OCI-M2 (cell line): ENCODE results near the gene FAM222A.

Experiments used
- DNase-seq: peaks from one replicate; lab custom pipeline; 2025; ENCODE audit not compliant: unreplicated experiment; lab: John Stamatoyannopoulos, UW

Gene FAM222A

GRCh38 chr12:109737126-109737525 is 23.5 kb downstream of the FAM222A start:
- no peak for DNase-seq

- DNase-seq = no peak
Observed at GRCh38 chr12:109737631-109738030, 24.0 kb downstream of the FAM222A start.

GRCh38 chr12:109738209-109738608 is 24.6 kb downstream of the FAM222A start:
- no peak for DNase-seq

GRCh38 chr12:109738878-109739665 is 25.4 kb downstream of the FAM222A start:
- no peak for DNase-seq

GRCh38 chr12:109739747-109740693 is 26.4 kb downstream of the FAM222A start:
- DNase-seq = no peak

GRCh38 chr12:109740694-109741245 is 27.1 kb downstream of the FAM222A start:
- DNase-seq = no peak

GRCh38 chr12:109741286-109741969 is 27.8 kb downstream of the FAM222A start:
- DNase-seq = no peak

- DNase-seq = no peak
Observed at GRCh38 chr12:109741970-109742703, 28.5 kb downstream of the FAM222A start.

GRCh38 chr12:109743076-109743910 is 29.7 kb downstream of the FAM222A start:
- no peak for DNase-seq

GRCh38 chr12:109744026-109744425 is 30.4 kb downstream of the FAM222A start:
- no peak for DNase-seq

GRCh38 chr12:109744986-109745942 is 31.6 kb downstream of the FAM222A start:
- DNase-seq = no peak

- DNase-seq = no peak
Observed at GRCh38 chr12:109752117-109753053, 38.8 kb downstream of the FAM222A start.

- DNase-seq = no peak
Observed at GRCh38 chr12:109753054-109753401, 39.4 kb downstream of the FAM222A start.

GRCh38 chr12:109753959-109754358 is 40.3 kb downstream of the FAM222A start:
- DNase-seq = no peak

GRCh38 chr12:109756457-109756856 is 42.8 kb downstream of the FAM222A start:
- DNase-seq = no peak

GRCh38 chr12:109757671-109758265 is 44.1 kb downstream of the FAM222A start:
- no peak for DNase-seq
